PFSK-1 (cell line): ENCODE results near the gene IL26.

Experiments
- FOXP2 ChIP-seq: optimal IDR thresholded peaks from 2 replicates; pipeline ENCODE3; 2011; ENCODE audit warnings: borderline replicate concordance, control low read depth, inconsistent platforms; ENCODE audit not compliant: insufficient read depth; ENCODE audit errors: extremely low read length, extremely low read depth
- POLR2AphosphoS5 ChIP-seq: IDR thresholded peaks from 2 replicates; pipeline ENCODE4 v1.6.1; 2012; ENCODE audit warnings: low read depth, mild to moderate bottlenecking, control low read depth, low read length, moderate library complexity
- SIN3A ChIP-seq: IDR thresholded peaks from 2 replicates; pipeline ENCODE4 v1.6.1; 2012; ENCODE audit warnings: mild to moderate bottlenecking, low read length, moderate library complexity, borderline replicate concordance; ENCODE audit not compliant: insufficient read depth
- TAF1 ChIP-seq: IDR thresholded peaks from 2 replicates; pipeline ENCODE4 v1.6.1; 2012; ENCODE audit warnings: low read length, control low read depth, borderline replicate concordance; ENCODE audit not compliant: insufficient read depth
- TF ChIP-seq, protein P1 (sequence below), 2 experiments: IDR thresholded peaks; 2 replicates each; pipeline versions ENCODE4 v1.6.1 to v1.8.0; 2011 to 2012; ENCODE audit warnings: low read depth in 2 of 2, low read length in 2 of 2, control low read depth in 1 of 2, inconsistent platforms in 1 of 2, mild to moderate bottlenecking in 1 of 2, moderate library complexity in 1 of 2; ENCODE audit not compliant: insufficient read depth in 1 of 2

Gene IL26

DNA sequence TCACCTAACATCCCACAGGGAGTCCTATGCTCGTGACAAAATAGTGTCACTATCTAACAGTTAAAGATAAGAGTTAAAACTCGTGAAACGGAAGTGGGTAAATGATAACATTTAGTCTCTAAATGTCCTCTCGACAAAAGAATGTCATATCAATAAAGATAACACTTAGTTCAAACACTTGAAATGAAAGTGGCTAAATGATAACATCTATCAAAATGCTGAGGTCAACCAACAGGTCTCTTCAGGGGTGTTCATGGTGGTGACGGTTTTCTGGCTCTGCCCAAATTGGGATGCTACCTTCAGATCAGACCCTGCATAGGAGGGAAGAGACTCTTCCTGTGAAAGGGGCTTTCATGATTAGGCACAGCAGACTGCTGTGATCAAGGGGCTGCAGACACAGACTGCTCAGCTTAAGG, 22.1 kb downstream of the IL26 start:
- TF ChIP-seq POLR2AphosphoS5 (no peak), TAF1 (no peak)
- TF ChIP-seq, protein P1, sequence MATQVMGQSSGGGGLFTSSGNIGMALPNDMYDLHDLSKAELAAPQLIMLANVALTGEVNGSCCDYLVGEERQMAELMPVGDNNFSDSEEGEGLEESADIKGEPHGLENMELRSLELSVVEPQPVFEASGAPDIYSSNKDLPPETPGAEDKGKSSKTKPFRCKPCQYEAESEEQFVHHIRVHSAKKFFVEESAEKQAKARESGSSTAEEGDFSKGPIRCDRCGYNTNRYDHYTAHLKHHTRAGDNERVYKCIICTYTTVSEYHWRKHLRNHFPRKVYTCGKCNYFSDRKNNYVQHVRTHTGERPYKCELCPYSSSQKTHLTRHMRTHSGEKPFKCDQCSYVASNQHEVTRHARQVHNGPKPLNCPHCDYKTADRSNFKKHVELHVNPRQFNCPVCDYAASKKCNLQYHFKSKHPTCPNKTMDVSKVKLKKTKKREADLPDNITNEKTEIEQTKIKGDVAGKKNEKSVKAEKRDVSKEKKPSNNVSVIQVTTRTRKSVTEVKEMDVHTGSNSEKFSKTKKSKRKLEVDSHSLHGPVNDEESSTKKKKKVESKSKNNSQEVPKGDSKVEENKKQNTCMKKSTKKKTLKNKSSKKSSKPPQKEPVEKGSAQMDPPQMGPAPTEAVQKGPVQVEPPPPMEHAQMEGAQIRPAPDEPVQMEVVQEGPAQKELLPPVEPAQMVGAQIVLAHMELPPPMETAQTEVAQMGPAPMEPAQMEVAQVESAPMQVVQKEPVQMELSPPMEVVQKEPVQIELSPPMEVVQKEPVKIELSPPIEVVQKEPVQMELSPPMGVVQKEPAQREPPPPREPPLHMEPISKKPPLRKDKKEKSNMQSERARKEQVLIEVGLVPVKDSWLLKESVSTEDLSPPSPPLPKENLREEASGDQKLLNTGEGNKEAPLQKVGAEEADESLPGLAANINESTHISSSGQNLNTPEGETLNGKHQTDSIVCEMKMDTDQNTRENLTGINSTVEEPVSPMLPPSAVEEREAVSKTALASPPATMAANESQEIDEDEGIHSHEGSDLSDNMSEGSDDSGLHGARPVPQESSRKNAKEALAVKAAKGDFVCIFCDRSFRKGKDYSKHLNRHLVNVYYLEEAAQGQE (IDR thresholded peaks at IDR 0.05; ENCODE audit: insufficient read depth in 1 of 2, low read depth in 2 of 2, low read length in 2 of 2), result no peak

DNA sequence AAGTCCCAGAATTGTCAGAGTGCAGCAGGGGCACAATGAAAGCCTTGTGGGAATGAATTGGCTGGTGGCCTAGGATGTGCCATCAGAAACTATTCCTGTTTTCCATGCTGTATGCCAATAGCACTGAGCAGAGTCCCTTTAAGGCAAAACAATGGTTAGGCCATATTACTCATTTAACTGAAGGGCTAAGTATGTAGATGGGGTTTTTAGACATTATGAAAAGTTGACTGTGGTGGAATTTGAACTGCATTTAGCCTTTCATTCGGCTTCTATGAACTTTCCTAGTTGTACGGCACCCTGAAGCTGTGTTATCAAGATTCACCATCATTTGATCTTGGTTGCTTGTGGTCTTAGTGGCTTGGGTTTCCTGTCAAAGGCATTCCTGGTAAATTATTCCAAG, 24.8 kb downstream of the IL26 start:
- no peak for TF ChIP-seq FOXP2
- TF ChIP-seq, protein P1 (IDR thresholded peaks at IDR 0.05; ENCODE audit: insufficient read depth in 1 of 2, low read depth in 2 of 2, low read length in 2 of 2), result no peak
- TF ChIP-seq TAF1, result no peak
- TF ChIP-seq POLR2AphosphoS5, result no peak
- no peak for TF ChIP-seq SIN3A

- TF ChIP-seq SIN3A (no peak), FOXP2 (no peak), POLR2AphosphoS5 (no peak), TAF1 (no peak)
- TF ChIP-seq, protein P1 (IDR thresholded peaks at IDR 0.05; ENCODE audit: insufficient read depth in 1 of 2, low read depth in 2 of 2, low read length in 2 of 2), result no peak
Observed at GRCh38 chr12:68199127-68199526, 26.5 kb downstream of the IL26 start.

DNA sequence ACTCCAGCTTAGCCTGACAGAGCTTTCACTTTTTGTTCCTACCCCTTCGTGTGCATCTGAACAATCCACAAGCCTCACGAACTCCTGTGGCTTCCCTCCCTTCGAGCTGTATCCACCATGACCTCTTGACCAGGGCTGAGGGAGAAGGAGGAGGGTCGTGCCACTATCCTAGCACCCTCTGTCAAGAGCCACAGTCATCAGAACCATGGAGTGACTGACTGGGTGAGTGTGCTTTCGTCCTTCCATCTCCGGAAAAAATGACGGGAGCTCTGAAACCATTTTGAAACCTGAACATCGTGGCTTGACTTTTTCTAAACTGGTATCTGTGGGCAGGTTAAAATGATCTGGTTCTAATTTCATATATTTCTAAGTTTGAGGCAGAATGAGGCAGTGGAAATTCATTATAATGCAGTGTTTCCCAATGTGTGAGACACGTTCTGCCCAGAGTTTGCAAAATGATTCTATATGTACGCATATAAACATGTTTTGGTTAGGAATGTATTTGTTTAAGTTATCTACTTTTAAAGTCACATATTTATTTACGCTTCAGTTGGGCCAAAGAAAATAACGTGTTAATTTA, 27.0 kb downstream of the IL26 start:
- TF ChIP-seq, protein P1 (IDR thresholded peaks at IDR 0.05; ENCODE audit: insufficient read depth in 1 of 2, low read depth in 2 of 2, low read length in 2 of 2), result no peak
- TF ChIP-seq SIN3A, result no peak
- TF ChIP-seq TAF1, result no peak
- TF ChIP-seq POLR2AphosphoS5, result no peak
- no peak for TF ChIP-seq FOXP2

DNA sequence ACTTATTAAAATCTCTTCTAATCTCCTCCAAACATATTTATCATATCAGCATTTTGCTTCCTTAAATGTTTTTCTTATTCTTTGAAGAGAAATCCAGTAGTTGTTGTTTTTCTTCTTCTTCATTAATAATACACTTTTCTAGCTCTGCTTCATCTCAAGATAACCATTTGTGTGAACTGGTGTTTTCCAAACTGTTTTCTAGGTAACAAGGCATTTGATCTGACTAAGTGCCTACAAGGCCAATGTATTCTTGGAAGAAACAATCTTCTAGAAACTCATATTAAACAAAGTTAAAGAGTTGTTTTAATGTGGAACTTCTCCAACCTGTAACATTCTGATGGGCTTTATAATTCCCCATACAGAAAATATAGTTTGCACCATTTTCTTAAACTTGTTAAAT, 35.3 kb downstream of the IL26 start:
- TF ChIP-seq SIN3A (no peak), TAF1 (no peak), POLR2AphosphoS5 (no peak), FOXP2 (no peak)
- TF ChIP-seq, protein P1 (IDR thresholded peaks at IDR 0.05; ENCODE audit: insufficient read depth in 1 of 2, low read depth in 2 of 2, low read length in 2 of 2), result no peak
